ENCODE data around the gene YTHDF1. TPM values are rescaled to one million over a fixed set of nuclear protein-coding genes. Genes with fewer than 3 reads are reported as not detected.

Gene YTHDF1
- 42.2 to 51.0 TPM (median 50.3 TPM) in 5 replicates for total RNA-seq (2022; extraction: Qiagen RNA extraction; ENCODE audit: low read depth)

GRCh38 chr20:63216041-63216848, at the start of gene YTHDF1:
TSS of gene YTHDF1 (minus strand) at chr20:63216131. CDS start at chr20:63215892, 239 bp downstream.

GRCh38 chr20:63254232-63254605, 38.3 kb upstream of the YTHDF1 start, which contains the start of gene NKAIN4:
TSS of gene NKAIN4 (minus strand) at chr20:63254463. CDS start at chr20:63254450, 13 bp downstream.

GRCh38 chr20:63235399-63235983, 19.6 kb upstream of the YTHDF1 start, which contains the start of gene BIRC7:
TSS of gene BIRC7 (plus strand) at chr20:63235905. CDS start at chr20:63236097, 192 bp downstream.

Other genes with a start within 250 kb of the YTHDF1 start
- not detected in 5 replicates for gene BHLHE23, start 209.2 kb downstream of the YTHDF1 start, total RNA-seq (2022; extraction: Qiagen RNA extraction; ENCODE audit: low read depth)
- 1.4 to 3.3 TPM (median 2.3 TPM) in 5 replicates for gene BIRC7, start 19.8 kb upstream of the YTHDF1 start, total RNA-seq (2022; extraction: Qiagen RNA extraction; ENCODE audit: low read depth)
- 5.2 to 8.2 TPM (median 6.0 TPM) in 5 replicates for gene NKAIN4, start 38.3 kb upstream of the YTHDF1 start, total RNA-seq (2022; extraction: Qiagen RNA extraction; ENCODE audit: low read depth)
- 48.8 to 68.2 TPM (median 67.3 TPM) in 5 replicates for gene ARFGAP1, start 56.7 kb upstream of the YTHDF1 start, total RNA-seq (2022; extraction: Qiagen RNA extraction; ENCODE audit: low read depth)
- gene COL20A1, start 77.1 kb upstream of the YTHDF1 start, total RNA-seq (2022; extraction: Qiagen RNA extraction; ENCODE audit: low read depth), result 0.41 to 0.91 TPM (median 0.65 TPM) in 5 replicates
- 0.27 to 0.45 TPM (median 0.38 TPM) in 5 replicates for gene CHRNA4, start 145.2 kb upstream of the YTHDF1 start, total RNA-seq (2022; extraction: Qiagen RNA extraction; ENCODE audit: low read depth)